GM19467 (cell line): Measurements from ENCODE around the gene DMXL1.
"Not testable (repeated sequence)": the region's sequence is repeated elsewhere in the genome, so short reads cannot be mapped to it uniquely, and the experiment has no call there.

Source experiments
- ATAC-seq: cut with Tn5 transposase; IDR thresholded peaks from one replicate; pipeline ENCODE4 v1.9.1; 2021; ENCODE audit warnings: mild to moderate bottlenecking, moderate library complexity; ENCODE audit not compliant: unreplicated experiment

DMXL1 gene

DNA sequence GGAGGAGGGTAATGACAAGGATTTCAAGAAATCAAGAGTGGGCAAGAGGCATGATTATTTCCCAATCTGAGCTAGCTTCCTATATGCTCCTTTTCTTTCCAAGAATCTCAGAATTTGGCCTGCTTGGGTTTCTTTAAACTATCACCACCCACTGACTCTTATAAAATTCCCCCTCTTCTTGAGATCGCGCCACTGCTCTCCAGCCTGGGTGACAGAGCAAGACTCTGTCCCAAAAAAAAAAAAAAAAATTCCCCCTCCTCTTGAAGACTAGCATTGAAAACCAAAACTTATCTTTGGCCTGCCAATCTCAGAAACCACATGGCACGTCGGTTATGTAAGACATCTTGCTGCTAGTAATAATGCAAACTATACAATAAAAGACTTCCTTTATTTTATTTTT lies 3.4 kb upstream of the DMXL1 start:
- ATAC-seq, result no peak

- peak; percentile 49 for ATAC-seq
These were observed 384 bp upstream of the DMXL1 start for GRCh38 chr5:119070578-119070827.

- no peak for ATAC-seq
These were observed 691 bp downstream of the DMXL1 start for GRCh38 chr5:119071561-119071995.

DNA sequence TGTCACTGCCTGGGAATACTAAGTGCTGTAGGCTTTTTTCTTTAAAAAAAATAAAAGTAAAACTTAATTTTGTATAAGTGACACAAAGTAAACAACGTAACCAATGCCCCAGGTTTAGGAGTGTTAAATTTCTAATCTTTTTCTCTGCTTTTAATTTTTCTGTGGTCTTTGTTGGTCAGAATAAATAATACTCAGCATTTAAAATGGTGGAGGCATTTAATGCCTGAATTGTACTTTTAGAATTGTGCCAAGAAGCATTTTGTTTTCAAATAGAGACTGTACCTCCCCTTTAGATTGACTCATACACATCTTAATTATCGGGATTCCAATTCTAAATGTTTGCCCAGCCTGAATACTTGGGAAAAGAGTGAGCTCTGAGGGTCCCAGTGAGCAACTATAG lies 1.6 kb downstream of the DMXL1 start:
- no peak for ATAC-seq

DNA sequence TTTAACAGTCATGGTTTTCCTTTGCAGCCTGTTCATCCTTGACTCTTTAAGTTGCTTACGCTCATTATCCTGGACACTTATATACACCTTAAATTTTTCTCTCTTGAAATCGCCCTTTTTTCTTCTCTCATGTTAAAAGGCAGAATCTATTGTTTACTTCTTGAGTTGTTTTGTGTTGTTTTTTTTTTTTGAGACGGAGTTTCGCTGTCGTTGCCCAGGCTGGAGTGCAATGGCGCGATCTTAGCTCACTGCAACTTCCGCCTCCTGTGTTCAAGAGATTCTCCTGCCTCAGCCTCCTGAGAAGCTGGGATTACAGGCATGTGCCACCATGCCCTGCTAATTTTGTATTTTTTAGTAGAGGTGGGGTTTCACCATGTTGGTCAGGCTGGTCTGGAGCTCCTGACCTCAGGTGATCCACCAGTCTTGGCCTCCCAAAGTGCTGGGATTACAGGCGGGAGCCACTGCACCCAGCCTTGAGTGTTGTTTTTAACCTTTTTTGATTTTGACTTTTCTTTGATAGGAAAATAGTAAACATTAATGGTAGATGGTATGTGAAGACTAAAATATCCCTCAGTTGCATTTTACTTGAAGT lies 3.0 kb downstream of the DMXL1 start:
- ATAC-seq, result not testable (repeated sequence)

GRCh38 chr5:119074419-119074818 lies 3.5 kb downstream of the DMXL1 start:
- no peak for ATAC-seq

DNA sequence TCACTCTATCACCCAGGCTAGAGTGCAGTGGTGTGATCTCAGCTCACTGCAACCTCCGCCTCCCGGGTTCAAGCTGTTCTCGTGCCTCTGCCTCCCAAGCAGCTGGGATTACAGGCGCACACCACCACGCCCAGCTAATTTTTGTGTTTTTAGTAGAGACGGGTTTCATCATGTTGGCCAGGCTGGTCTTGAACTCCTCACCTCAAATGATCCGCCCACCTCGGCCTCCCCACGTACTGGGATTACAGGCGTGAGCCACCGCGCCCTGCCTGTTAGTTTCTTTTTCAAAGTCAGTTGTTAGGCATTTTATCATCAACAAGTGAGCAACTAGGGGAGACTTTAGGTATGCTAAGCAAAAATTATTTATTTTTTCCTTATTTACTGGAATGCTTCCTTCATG lies 4.4 kb downstream of the DMXL1 start:
- not testable (repeated sequence) for ATAC-seq

- ATAC-seq, result no peak
These were observed 5.2 kb downstream of the DMXL1 start for GRCh38 chr5:119076080-119076479.

- no peak for ATAC-seq
These were observed 6.6 kb downstream of the DMXL1 start for GRCh38 chr5:119077444-119077843.

DNA sequence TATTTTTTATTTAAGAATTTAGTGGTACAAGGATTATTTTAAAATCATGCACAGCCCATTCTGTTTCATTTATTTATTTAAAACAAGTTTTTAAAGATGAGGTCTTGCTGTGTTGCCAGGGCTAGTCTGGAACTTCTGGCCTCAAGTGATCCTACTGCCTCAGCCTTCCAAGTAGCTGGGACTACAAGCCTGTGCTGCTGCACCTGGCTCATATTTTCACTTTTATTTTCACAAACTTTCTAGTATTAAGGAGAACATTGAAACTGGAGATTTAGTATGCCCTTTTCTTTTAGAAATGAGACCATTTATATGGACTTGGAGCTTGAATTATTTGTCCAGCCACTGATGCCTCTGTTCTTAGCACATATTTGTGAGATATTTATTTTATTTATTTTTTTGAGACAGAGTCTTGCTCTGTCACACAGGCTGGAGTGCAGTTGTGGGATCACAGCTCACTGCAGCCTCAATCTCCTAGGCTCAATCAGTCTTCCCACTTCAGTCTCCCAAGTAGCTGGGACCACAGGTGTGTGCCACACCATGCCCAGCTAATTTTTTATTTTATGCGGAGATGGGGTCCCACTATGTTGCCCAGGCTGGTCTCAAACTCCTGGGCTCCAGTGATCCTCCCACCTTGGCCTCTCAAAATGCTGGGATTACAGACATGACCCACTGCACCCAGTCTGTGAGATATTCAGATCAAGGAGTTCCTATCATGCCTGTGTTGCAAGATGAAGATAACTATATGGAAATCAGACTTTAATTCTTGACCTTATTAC lies 7.4 kb downstream of the DMXL1 start:
- ATAC-seq, result no peak

- ATAC-seq, result no peak
These were observed 8.0 kb downstream of the DMXL1 start for GRCh38 chr5:119078861-119079260.

- peak; percentile 30 for ATAC-seq
These were observed 8.5 kb downstream of the DMXL1 start for GRCh38 chr5:119079318-119079921.

- ATAC-seq, result no peak
These were observed 10.0 kb downstream of the DMXL1 start for GRCh38 chr5:119080936-119081335.

GRCh38 chr5:119082691-119083090 lies 11.8 kb downstream of the DMXL1 start:
- no peak for ATAC-seq

GRCh38 chr5:119083679-119084078 lies 12.8 kb downstream of the DMXL1 start:
- ATAC-seq, result peak; percentile 46

DNA sequence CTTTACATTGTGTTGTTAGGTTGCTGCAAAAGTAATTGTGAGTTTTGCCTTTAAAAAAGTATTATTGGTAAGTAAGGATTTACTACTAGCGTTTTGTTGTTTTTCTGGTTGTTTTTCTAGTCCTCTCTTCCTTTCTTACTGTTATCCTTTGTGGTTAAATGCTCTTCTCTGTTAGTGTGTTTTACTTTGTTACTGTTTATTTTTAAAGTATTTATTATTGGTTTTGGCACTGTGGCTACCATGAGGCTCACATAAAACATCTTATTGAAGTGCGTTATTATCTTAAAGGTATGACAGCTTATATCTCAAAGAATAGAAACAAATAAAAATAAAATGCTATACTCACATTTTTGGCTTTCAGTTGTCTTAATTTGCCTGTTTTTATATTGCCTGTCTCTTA lies 17.6 kb downstream of the DMXL1 start:
- ATAC-seq, result no peak

DNA sequence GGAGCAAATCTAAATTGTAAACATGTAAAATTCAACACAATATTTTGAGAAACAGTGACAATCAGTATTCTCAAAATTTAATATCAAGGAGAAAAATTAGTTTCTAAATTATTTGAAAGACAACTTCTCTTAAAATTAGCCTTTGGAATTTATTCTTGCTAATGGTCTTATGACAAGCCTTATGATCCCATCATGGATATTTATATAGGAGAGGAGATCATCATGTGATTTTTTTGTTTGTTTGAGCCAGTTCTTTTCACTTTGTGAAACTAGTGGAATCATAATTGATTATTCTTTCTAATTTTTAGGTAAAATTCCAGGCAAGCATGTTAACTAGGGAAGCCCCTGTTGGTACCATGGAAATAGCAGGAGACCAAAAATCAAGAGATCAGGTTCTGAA lies 24.7 kb downstream of the DMXL1 start:
- no peak for ATAC-seq

DNA sequence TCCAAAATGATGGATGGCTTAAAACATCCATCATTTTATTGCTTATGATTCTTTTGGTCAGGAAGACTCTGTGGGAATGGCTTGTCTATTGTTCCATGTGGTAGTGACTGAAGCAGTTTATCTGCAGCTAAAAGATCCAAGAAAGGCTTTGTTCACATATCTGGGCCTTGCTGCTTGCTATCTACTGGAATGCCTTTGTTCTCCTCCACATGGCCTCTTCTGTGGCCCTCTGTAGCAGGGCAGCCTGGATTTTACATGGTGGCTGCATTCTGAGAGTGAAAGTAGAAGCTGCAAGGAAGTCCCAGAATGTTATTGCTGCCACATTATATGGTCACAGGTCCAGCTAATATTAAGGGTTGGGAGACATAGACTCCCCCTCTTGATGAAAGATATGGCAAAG lies 35.1 kb downstream of the DMXL1 start:
- ATAC-seq, result no peak

DNA sequence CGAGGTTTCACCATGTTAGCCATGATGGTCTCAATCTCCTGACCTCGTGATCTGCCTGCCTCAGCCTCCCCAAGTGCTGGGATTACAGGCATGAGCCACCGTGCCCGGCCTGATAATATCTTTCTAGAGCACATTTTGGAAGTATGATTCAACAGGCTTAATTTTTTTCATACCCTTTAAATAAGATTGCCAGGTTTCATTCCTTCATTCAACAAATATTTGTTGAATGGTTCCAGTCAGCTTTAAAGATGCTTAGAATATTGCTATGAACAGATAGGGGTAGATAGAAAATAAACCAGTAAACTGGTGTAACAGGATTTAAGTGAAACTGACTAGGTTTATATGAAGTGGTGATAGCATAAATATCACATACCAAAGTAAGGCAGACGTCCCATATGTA lies 41.3 kb downstream of the DMXL1 start:
- ATAC-seq, result no peak

DNA sequence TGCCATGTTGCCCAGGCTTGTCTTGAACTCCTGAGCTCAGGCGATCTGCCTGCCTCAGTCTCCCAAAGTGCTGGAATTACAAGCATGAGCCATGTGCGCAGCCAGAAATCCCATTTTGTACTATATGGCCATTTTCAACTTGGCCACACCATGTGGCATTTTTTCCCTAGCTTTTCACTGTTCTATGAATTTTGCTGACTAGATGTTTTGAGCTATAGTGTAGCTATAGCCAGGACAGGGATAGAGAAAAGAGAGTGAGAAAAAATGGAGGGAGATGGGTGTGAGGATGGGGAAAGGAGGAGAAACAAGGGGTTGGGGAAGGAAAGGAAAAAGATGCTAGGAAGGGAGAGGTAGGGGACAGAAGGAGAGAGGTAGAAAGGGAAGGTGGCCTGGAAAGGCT lies 46.4 kb downstream of the DMXL1 start:
- no peak for ATAC-seq

DNA sequence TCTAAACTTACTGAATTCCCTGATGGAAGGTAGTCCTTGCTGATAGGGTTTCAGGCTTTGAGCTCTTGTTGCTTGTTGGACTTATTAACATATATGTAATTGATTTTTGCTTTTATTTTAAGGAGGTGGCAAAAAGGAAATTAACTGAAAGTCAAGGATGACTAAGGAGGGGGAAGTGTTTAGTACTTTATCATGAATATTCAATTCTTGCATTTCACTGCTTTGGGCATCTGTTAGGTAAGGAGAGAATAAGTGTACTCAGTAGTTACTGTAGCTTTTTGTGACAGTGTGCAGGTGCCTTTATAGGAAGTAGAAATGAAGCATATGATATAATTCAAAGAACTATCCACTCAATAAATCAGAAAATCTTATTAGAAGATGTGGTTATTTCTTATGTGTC lies 47.1 kb downstream of the DMXL1 start:
- ATAC-seq, result no peak

DNA sequence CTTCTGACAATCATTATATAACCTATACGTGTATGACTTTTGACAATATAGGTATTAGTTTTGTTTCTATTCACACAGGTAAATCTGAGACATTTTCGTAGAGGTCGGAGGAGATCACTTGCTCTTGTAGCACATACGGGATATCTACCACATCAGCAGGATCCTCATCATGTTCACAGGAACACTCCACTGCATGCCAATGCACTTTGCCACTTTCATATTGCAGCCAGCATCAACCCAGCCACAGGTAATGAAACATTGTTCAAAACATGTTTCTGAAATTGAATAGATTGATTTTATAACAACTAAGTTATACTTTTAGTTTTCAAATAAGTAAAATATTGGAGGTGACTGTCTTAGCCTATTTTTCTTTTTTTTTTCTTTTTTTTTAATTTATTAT lies 50.0 kb downstream of the DMXL1 start:
- no peak for ATAC-seq

- ATAC-seq, result not testable (repeated sequence)
These were observed 51.6 kb downstream of the DMXL1 start for GRCh38 chr5:119122474-119122873.
